Measurements from ENCODE around the gene PPP1R15B.
"Not testable (repeated sequence)": the region's sequence is repeated elsewhere in the genome, so short reads cannot be mapped to it uniquely, and the experiment has no call there.

Gene PPP1R15B

GRCh38 chr1:204422061-204422705, 10.6 kb upstream of the PPP1R15B start:
- in situ Hi-C loops (cut with MboI; ENCODE audit: low sequenced_read_pairs): not testable (repeated sequence)

- in situ Hi-C loops (cut with MboI; ENCODE audit: low sequenced_read_pairs): no loop called here
Measured at GRCh38 chr1:204421441-204421840, 9.8 kb upstream of the PPP1R15B start.

DNA sequence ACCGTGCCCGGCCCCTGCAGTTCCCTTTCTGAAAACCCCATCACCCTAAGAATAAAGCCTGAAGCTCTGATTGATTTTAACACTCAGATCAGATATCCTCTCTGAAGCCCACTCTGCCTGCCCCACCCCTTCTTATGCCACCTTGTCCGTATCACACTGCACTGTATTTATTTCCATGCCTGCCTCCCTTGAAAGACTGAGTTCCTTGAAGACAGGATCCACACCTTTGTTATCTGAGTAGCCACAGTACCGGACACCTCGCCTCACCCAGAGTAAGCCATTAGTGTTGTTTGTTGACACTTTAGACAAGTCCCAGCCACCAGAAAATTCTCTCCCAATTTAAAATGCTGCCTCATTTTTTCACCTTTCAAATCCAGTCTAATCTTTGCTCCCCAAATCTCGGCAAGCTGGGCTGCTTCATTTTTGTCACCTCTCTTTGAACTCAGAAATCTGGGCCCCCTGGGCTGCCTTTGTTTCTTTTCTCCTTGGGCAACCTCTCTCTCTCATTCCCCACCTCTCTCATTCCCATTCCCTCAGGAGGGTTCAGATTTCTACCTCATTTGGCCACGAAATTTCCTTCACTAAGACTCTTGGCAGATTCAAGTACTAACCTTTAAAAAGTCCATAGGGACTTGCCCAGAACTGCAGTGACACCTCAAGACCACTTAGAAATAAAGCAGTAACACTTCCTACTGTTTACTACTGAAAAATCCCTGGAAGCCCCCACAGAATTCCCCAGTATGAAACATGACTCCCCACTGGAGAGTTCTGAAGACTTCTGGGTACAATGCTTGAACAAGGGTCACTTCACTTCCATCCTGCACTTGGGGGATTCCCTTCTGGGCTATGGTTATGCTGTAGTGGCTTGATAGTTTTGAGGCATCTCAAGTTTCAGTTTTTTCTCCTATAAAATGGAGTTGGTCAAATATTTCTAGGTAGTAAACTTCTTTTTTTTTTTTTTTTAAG, 8.7 kb upstream of the PPP1R15B start:
- in situ Hi-C loops (cut with MboI; ENCODE audit: low sequenced_read_pairs): no loop called here

DNA sequence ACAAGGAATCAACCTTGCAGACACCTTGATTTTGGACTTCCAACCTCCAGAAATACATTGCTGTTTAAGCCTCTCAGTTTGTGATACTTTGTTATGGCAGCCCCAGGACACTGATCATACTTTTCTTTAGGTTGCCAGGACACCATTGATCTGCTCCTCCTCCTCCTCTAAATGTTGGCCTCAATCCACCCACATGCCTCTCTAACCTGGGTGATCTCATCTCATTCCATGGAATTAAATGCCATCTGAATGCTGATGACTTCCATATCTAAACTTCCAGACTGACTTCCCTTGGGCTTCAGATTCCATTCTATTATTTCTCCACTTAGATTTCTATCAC, 7.4 kb upstream of the PPP1R15B start:
- in situ Hi-C loops (cut with MboI; ENCODE audit: low sequenced_read_pairs): no loop called here

DNA sequence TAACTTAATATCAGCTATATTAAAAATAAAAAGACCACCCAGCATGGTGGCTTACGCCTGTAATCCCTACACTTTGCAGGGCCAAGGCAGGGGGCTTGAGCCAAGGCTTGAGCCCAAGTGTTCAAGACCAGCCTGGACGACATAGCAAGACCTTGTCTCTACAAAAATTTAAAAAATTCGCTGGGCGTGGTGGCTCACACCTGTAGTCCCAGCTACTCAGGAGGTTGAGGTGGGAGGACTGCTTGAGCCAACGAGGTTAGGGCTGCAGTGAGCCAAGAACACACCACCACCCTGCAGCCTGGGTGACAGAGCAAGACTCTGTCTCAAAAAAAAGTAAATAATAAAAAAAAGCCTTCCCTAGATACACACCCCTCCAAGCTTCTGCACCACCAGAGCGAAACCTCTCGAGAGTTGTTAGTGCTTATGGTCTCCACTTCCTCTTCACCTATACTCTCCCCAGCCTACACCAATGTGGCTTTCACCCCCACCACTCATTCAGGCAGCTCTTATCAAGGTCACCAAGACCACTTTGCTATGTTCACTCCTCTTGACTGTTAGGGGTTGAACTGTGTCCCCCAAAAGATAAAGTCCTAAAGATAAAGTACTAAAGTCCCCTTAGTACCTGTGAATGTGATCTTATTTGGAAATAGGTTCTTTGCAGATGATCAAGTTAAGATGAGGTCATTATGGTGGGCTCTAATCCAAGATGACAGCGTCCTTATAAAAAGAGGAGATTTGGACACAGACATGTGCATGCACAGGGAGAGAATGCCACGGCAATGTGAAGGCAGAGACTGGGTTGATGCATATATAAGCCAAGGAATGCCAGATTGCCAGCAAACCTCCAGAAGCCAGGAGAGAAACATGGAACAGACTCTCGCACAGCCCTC, 6.8 kb upstream of the PPP1R15B start:
- in situ Hi-C loops (cut with MboI; ENCODE audit: low sequenced_read_pairs): no loop called here

DNA sequence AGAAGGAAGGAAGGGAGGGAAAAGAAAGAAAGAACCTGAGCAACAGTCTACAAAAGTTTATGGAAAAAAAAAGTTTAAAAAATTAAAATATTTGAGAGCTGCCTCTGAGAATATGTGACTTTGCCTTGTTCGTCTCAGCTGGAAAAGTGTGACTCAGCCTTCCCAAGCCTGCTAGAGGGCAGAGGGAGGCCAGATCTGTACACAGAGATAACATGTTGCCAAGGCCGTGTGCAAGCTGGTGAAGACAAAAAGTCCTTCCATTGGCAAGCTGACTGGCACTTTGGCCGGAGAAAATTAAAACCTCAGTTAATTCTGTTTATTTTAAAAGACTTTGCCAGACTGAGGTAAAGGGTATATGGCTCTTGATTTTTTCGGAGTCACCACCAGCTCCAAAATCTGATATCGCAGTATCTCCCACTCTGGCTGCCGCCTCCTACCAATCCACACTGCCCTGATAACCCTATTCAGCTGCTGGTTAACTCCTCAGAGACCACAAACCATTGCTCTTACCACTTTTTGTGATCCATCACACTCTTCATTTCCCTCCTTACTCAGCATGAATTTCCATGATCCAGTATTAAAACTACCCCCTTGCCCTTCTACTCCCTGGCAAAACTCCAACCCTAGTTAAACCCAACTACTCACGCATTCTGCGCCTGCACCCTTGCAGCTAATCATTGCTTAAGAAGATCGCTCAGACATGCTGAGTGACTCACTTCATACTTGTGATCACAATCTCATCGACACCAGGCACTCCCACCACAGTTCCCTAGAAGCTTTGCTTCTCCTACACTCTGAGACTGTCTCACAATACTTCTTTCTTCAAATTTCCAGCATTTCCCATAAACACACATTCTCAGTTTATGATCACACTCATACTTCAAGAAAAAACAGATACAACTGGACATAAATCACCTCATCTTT, 5.7 kb upstream of the PPP1R15B start:
- in situ Hi-C loops (cut with MboI; ENCODE audit: low sequenced_read_pairs): no loop called here

- in situ Hi-C loops (cut with MboI; ENCODE audit: low sequenced_read_pairs): no loop called here
Measured at GRCh38 chr1:204416589-204417073, 5.0 kb upstream of the PPP1R15B start.

GRCh38 chr1:204415351-204415750, 3.7 kb upstream of the PPP1R15B start:
- in situ Hi-C loops (cut with MboI; ENCODE audit: low sequenced_read_pairs): no loop called here

DNA sequence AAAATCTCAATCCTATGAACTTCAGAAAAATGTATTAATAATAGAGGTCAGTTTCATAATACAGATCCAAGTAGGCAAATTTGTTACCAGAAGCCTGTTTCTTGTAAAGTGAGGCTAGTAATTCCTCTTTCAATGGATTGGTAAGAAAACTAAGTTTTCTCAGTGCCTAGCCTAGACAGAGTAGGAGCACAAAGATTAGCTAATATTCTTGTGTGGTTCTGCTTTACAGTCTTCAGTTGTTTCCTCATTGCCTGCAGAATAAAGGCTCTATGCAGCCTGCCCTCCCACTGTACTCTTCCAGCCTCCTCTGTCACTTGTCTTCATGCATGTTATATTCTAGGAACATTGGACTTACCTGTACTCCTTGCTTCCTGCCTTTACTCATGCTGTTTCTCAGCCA, 2.4 kb upstream of the PPP1R15B start:
- in situ Hi-C loops (cut with MboI; ENCODE audit: low sequenced_read_pairs): no loop called here

GRCh38 chr1:204413170-204413535, 1.5 kb upstream of the PPP1R15B start:
- in situ Hi-C loops (cut with MboI; ENCODE audit: low sequenced_read_pairs): no loop called here

GRCh38 chr1:204410688-204411450, 748 bp downstream of the PPP1R15B start:
- in situ Hi-C loops (cut with MboI; ENCODE audit: low sequenced_read_pairs): no loop called here

- in situ Hi-C loops (cut with MboI; ENCODE audit: low sequenced_read_pairs): no loop called here
Measured at GRCh38 chr1:204409836-204410687, 1.6 kb downstream of the PPP1R15B start.

DNA sequence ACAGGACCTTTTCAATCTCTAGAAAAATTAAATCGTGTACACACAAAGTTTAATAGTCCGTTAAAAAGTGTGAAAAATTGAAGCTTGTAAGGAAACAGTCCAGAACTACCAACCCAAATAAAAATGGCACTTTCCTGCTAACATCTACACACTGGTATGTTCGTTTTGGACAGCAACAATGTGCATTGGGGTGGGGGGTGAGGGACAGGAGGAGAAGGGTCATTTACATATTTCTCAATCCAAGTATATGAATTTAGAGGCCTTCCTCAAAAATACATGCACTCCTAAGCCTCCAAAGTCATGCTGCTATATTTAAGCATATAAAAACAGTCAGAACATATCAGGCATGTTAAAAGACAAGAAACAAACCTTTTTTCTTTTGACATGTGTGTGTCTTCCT, 2.5 kb downstream of the PPP1R15B start:
- in situ Hi-C loops (cut with MboI; ENCODE audit: low sequenced_read_pairs): no loop called here

GRCh38 chr1:204408602-204409001, 3.0 kb downstream of the PPP1R15B start:
- in situ Hi-C loops (cut with MboI; ENCODE audit: low sequenced_read_pairs): no loop called here

DNA sequence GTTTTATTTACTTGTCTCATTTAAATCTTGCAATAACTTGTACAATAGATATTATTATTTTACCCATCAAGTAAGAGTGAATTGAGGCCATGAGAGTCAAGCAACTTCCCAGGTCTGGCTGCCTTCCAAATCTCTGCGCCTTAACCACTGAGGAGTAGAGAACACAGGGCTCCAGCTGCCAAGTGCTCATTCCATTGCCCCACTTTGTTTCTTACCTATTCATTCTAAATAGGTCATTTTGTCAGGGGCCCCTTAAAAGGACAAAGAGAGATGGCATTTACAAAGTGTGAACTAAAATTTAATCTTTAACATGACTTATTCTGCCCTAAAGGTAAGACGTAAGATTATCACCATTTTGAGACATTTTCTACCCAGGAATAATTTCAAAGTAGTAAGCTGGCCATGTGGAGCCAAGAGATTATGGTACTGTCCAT, 3.5 kb downstream of the PPP1R15B start:
- in situ Hi-C loops (cut with MboI; ENCODE audit: low sequenced_read_pairs): no loop called here

GRCh38 chr1:204407295-204407971, 4.2 kb downstream of the PPP1R15B start:
- in situ Hi-C loops (cut with MboI; ENCODE audit: low sequenced_read_pairs): no loop called here

DNA sequence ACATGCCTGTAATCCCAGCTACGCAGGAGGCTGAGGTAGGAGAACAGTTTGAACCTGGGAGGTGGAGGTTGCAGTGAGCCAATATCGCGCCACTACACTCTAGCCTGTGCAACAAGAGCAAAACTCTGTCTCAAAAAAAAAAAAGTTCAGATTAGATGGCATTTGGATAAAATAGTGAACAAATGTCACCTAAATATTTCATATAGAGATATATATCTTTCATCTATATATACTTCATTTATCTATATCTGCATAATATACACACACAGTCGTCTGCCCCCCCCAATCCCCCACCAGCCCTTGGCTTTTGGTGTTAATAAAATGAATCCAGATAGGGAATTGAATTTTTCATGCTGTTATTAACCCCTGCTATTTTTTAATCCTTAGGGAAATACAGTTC, 5.0 kb downstream of the PPP1R15B start:
- in situ Hi-C loops (cut with MboI; ENCODE audit: low sequenced_read_pairs): no loop called here

GRCh38 chr1:204405988-204406387, 5.6 kb downstream of the PPP1R15B start:
- in situ Hi-C loops (cut with MboI; ENCODE audit: low sequenced_read_pairs): no loop called here
